HepG2 (cell line): ENCODE results near the gene EGFLAM. TPM values are rescaled to one million over a fixed set of nuclear protein-coding genes. Genes with fewer than 3 reads are reported as not detected.
A peak's percentile ranks its signal among the peaks of the same experiment; 100 is the strongest.

Source experiments
- ELF4 ChIP-seq: sonication (generic); formaldehyde crosslinking; IDR thresholded peaks from 2 replicates; pipeline ENCODE4 v1.5.0; 2020; ENCODE audit warnings: missing genetic modification reagents, mild to moderate bottlenecking, moderate library complexity, borderline replicate concordance
- FOSL2 ChIP-seq: sonication (generic); formaldehyde crosslinking; IDR thresholded peaks from 2 replicates; pipeline ENCODE4 v1.4.0; 2020; ENCODE audit warnings: missing genetic modification reagents
- MED1 ChIP-seq: sonication (generic); formaldehyde crosslinking; IDR thresholded peaks from 2 replicates; pipeline ENCODE4 v1.4.0; 2020; ENCODE audit warnings: missing genetic modification reagents
- NCOA1 ChIP-seq: sonication (generic); formaldehyde crosslinking; IDR thresholded peaks from 2 replicates; pipeline ENCODE4 v1.9.0; 2021; ENCODE audit warnings: missing genetic modification reagents
- NCOR1 ChIP-seq: fragments of 200-600 bp; sonication (generic); IDR thresholded peaks from 2 replicates; pipeline ENCODE4 v1.7.0; 2017; ENCODE audit warnings: antibody characterized with exemption, low read length, borderline replicate concordance
- PATZ1 ChIP-seq: sonication (generic); formaldehyde crosslinking; IDR thresholded peaks from 2 replicates; pipeline ENCODE4 v1.4.0; 2020; ENCODE audit warnings: missing genetic modification reagents
- SALL1 ChIP-seq: sonication (generic); formaldehyde crosslinking; IDR thresholded peaks from 2 replicates; pipeline ENCODE4 v1.8.0; 2022; ENCODE audit warnings: mild to moderate bottlenecking, missing genetic modification reagents
- SMAD1 ChIP-seq: sonication (generic); formaldehyde crosslinking; IDR thresholded peaks from 2 replicates; pipeline ENCODE4 v1.4.0; 2020; ENCODE audit warnings: missing genetic modification reagents, low read depth, mild to moderate bottlenecking, borderline replicate concordance
- TCF7 ChIP-seq: sonication (generic); IDR thresholded peaks from 2 replicates; pipeline ENCODE4 v1.6.1; 2016; ENCODE audit warnings: antibody characterized with exemption, low read depth
- TRIM24 ChIP-seq: sonication (generic); formaldehyde crosslinking; IDR thresholded peaks from 2 replicates; pipeline ENCODE4 v1.8.0; 2022; ENCODE audit warnings: mild to moderate bottlenecking, missing genetic modification reagents
- ZBTB10 ChIP-seq: sonication (generic); formaldehyde crosslinking; IDR thresholded peaks from 2 replicates; pipeline ENCODE4 v1.4.0; 2020; ENCODE audit warnings: missing genetic modification reagents, borderline replicate concordance
- ZBTB7A ChIP-seq: sonication (generic); formaldehyde crosslinking; IDR thresholded peaks from 2 replicates; pipeline ENCODE4 v1.8.0; 2022; ENCODE audit warnings: mild to moderate bottlenecking, missing genetic modification reagents
- ZMYM4 ChIP-seq: sonication (generic); formaldehyde crosslinking; IDR thresholded peaks from 2 replicates; pipeline ENCODE4 v1.8.1; 2023; ENCODE audit warnings: mild to moderate bottlenecking, missing genetic modification reagents
- ZNF264 ChIP-seq: sonication (generic); formaldehyde crosslinking; IDR thresholded peaks from 2 replicates; pipeline ENCODE4 v1.4.0; 2020; ENCODE audit warnings: missing genetic modification reagents
- ZNF292 ChIP-seq: sonication (generic); formaldehyde crosslinking; IDR thresholded peaks from 2 replicates; pipeline ENCODE4 v1.8.1; 2022; ENCODE audit warnings: mild to moderate bottlenecking, low read depth, missing genetic modification reagents, borderline replicate concordance
- ZNF3 ChIP-seq: IDR thresholded peaks from 2 replicates; pipeline ENCODE4 v1.7.0; 2017; ENCODE audit warnings: inconsistent platforms
- ZNF34 ChIP-seq: sonication (generic); formaldehyde crosslinking; IDR thresholded peaks from 2 replicates; pipeline ENCODE4 v1.4.0; 2020; ENCODE audit warnings: mild to moderate bottlenecking, missing genetic modification reagents, borderline replicate concordance
- ZNF354B ChIP-seq: sonication (generic); formaldehyde crosslinking; IDR thresholded peaks from 2 replicates; pipeline ENCODE4 v1.8.0; 2022; ENCODE audit warnings: mild to moderate bottlenecking, missing genetic modification reagents
- ZNF646 ChIP-seq: sonication (generic); formaldehyde crosslinking; IDR thresholded peaks from 2 replicates; pipeline ENCODE4 v1.9.0; 2021; ENCODE audit warnings: mild to moderate bottlenecking, missing genetic modification reagents
- ZNF7 ChIP-seq: IDR thresholded peaks from 2 replicates; pipeline ENCODE4 v1.6.1; 2016; ENCODE audit warnings: missing biosample characterization, missing genetic modification reagents
- ZNF703 ChIP-seq: sonication (generic); formaldehyde crosslinking; IDR thresholded peaks from 2 replicates; pipeline ENCODE4 v1.5.1; 2020; ENCODE audit warnings: missing genetic modification reagents, mild to moderate bottlenecking, moderate library complexity, borderline replicate concordance
- polyA plus RNA-seq, 8 experiments: library from polyadenylated mRNA; depleted of rRNA in 3 of 8; stranded (reverse) in 7 of 8; unstranded in 1 of 8; fragments of >200 nt; fragmentation: Illumina TruSeq in 4 of 8; extraction: Trizol in 4 of 8; gene quantifications; 2 replicates each; pipeline versions ENCODE4 v1.2.1 to v1.2.3, GENCODE V29; 2011 to 2016; ENCODE audit warnings: low read depth in 4 of 8, missing spikeins in 1 of 8, mixed read lengths in 1 of 8; ENCODE audit not compliant: insufficient read depth in 1 of 8
- total RNA-seq, 5 experiments: library from RNA; depleted of rRNA; stranded (reverse); fragments of >200 nt; fragmentation: Illumina TruSeq; extraction: Trizol; gene quantifications; 2 replicates each; pipeline ENCODE4 v1.2.3, GENCODE V29; 2016; ENCODE audit warnings: low read depth in 1 of 5

The EGFLAM gene
- total and polyA plus RNA-seq, 2 of the 13 experiments (the other 11 are each of a cell fraction or from before 2014, with no cell fraction given): not detected

- TF ChIP-seq ZBTB10 (CRISPR knock-in tag) (no peak), ZNF264 (CRISPR knock-in tag) (peak; percentile 39; the same call in 1 of the 2 replicates), TRIM24 (CRISPR knock-in tag) (peak; percentile 83), ZNF646 (CRISPR knock-in tag) (no peak), TCF7 (peak; percentile 47; the same call in 1 of the 2 replicates), SALL1 (CRISPR knock-in tag) (peak; percentile 74), ZNF3 (CRISPR knock-in tag) (no peak), PATZ1 (CRISPR knock-in tag) (peak; percentile 28; the same call in 1 of the 2 replicates), NCOA1 (CRISPR knock-in tag) (no peak), NCOR1 (peak; percentile 34; the same call in 1 of the 2 replicates), ZNF34 (CRISPR knock-in tag) (no peak), ZBTB7A (no peak), MED1 (CRISPR knock-in tag) (peak; percentile 16; the same call in 1 of the 2 replicates), ZMYM4 (CRISPR knock-in tag) (peak; percentile 79), FOSL2 (CRISPR knock-in tag) (peak; percentile 30; the same call in 1 of the 2 replicates), ZNF292 (peak; percentile 81; the same call in 1 of the 2 replicates), ZNF7 (no peak), SMAD1 (CRISPR knock-in tag) (no peak), ZNF354B (CRISPR knock-in tag) (no peak), ZNF703 (no peak), ELF4 (CRISPR knock-in tag) (no peak)
These were observed 80.1 kb downstream of the EGFLAM start (continued) for GRCh38 chr5:38338455-38338854.
